H1 (cell line): ENCODE results near the gene AGER. TPM values are rescaled to one million over a fixed set of nuclear protein-coding genes. Genes with fewer than 3 reads are reported as not detected.

Experiments used
- CTCF ChIA-PET: fragments of 300-600 bp; sonication (Branson Sonifier 250); formaldehyde crosslinking; loops from one replicate; lab custom pipeline; 2021; ENCODE audit not compliant: partially characterized antibody; lab: Charles Lee
- POLR2A ChIA-PET: fragments of 300-600 bp; sonication (Branson Sonifier 250); formaldehyde crosslinking; loops from one replicate; lab custom pipeline; 2021; ENCODE audit warnings: inconsistent platforms; ENCODE audit not compliant: partially characterized antibody; lab: Charles Lee
- DNase-seq, 2 experiments: peaks; one replicate each; pipeline versions ENCODE4 v3.0.0 to v3.0.0-alpha.2; 2010 to 2022; ENCODE audit warnings: low spot score in 2 of 2, low read depth in 1 of 2, mixed read lengths in 1 of 2
- FAIRE-seq: peaks from 2 replicates; lab custom pipeline; 2011; peaks lifted over from hg19 to GRCh38; lab: Jason Lieb, UNC
- H2AFZ ChIP-seq: 2 replicates; pipeline ENCODE4 v1.8.1; 2012; ENCODE audit warnings: low read length, inconsistent platforms
- H2AK5ac ChIP-seq: 2 replicates; pipeline ENCODE4 v1.6.1; 2013; ENCODE audit warnings: low read depth, low read length
- H2BK120ac ChIP-seq: replicated peaks from 2 replicates; pipeline ENCODE3; 2013; ENCODE audit warnings: low read depth, low read length, inconsistent platforms
- H2BK12ac ChIP-seq: 2 replicates; pipeline ENCODE4 v1.6.1; 2013; ENCODE audit warnings: low read depth, low read length
- H2BK15ac ChIP-seq: 2 replicates; pipeline ENCODE4 v1.6.1; 2013; ENCODE audit warnings: low read length
- H2BK20ac ChIP-seq: 2 replicates; pipeline ENCODE4 v1.6.1; 2013; ENCODE audit warnings: low read length
- H2BK5ac ChIP-seq: 2 replicates; pipeline ENCODE4 v1.6.1; 2013; ENCODE audit warnings: low read depth, low read length
- H3K14ac ChIP-seq: 2 replicates; pipeline ENCODE4 v1.6.1; 2013; ENCODE audit warnings: inconsistent platforms; ENCODE audit not compliant: insufficient read length
- H3K18ac ChIP-seq: 2 replicates; pipeline ENCODE4 v1.6.1; 2013; ENCODE audit warnings: low read length; ENCODE audit errors: extremely low read depth
- H3K23ac ChIP-seq: 2 replicates; pipeline ENCODE4 v1.6.1; 2013; ENCODE audit warnings: inconsistent platforms; ENCODE audit not compliant: insufficient read length
- H3K23me2 ChIP-seq: 2 replicates; pipeline ENCODE4 v1.6.1; 2013; ENCODE audit warnings: low read depth, low read length
- H3K27ac ChIP-seq: 2 replicates; pipeline ENCODE4 v1.6.1; 2011; ENCODE audit warnings: low read depth, low read length, inconsistent platforms
- H3K27me3 ChIP-seq, 4 experiments: replicated peaks in 1 of 4; 1 replicate in 1 of 4; 2 replicates in 3 of 4; pipeline versions ENCODE4 v1.6.1 to v1.8.1; 2011 to 2013; ENCODE audit warnings: low read length in 3 of 4, mild to moderate bottlenecking in 3 of 4, inconsistent platforms in 2 of 4, mixed read lengths in 2 of 4, moderate library complexity in 1 of 4; ENCODE audit not compliant: control insufficient read depth in 3 of 4, insufficient read depth in 3 of 4; ENCODE audit errors: extremely low read depth in 1 of 4
- H3K36me3 ChIP-seq, 4 experiments: 2 replicates each; pipeline versions ENCODE4 v1.6.1 to v1.8.1; 2011 to 2013; ENCODE audit warnings: mild to moderate bottlenecking in 4 of 4, low read length in 3 of 4, moderate library complexity in 2 of 4, control low read depth in 1 of 4, inconsistent platforms in 1 of 4; ENCODE audit not compliant: insufficient read depth in 4 of 4, control insufficient read depth in 2 of 4
- H3K4ac ChIP-seq: replicated peaks from 2 replicates; pipeline ENCODE3; 2013; ENCODE audit warnings: low read length, low read depth, mixed read lengths, inconsistent platforms; ENCODE audit not compliant: insufficient read length
- H3K4me1 ChIP-seq, 4 experiments: replicated peaks in 1 of 4; 1 replicate in 1 of 4; 2 replicates in 3 of 4; pipeline versions ENCODE4 v1.6.1 to v1.8.1; 2011 to 2013; ENCODE audit warnings: low read length in 3 of 4, inconsistent platforms in 2 of 4, mixed read lengths in 1 of 4; ENCODE audit not compliant: insufficient read depth in 4 of 4, control insufficient read depth in 3 of 4
- H3K4me2 ChIP-seq, 2 experiments: 2 replicates each; pipeline versions ENCODE4 v1.6.1 to v1.8.1; 2011 to 2013; ENCODE audit warnings: low read depth in 2 of 2, low read length in 2 of 2, control low read depth in 1 of 2, inconsistent platforms in 1 of 2, mild to moderate bottlenecking in 1 of 2; ENCODE audit not compliant: insufficient read depth in 1 of 2
- H3K4me3 ChIP-seq, 4 experiments: fragments of 200-600, 300-600 bp in 1 of 4; sonication (generic), shearing (Covaris generic), sonication (Bioruptor Twin) in 1 of 4; 2 replicates each; pipeline versions ENCODE4 v1.5.1 to v1.8.1; 2011 to 2016; ENCODE audit warnings: low read length in 4 of 4, low read depth in 3 of 4, control low read depth in 2 of 4, inconsistent platforms in 2 of 4, mild to moderate bottlenecking in 2 of 4, mixed read lengths in 1 of 4, moderate library complexity in 1 of 4; ENCODE audit not compliant: insufficient read depth in 2 of 4; ENCODE audit errors: extremely low read depth in 1 of 4
- H3K56ac ChIP-seq: replicated peaks from 2 replicates; pipeline ENCODE3; 2013; ENCODE audit warnings: low read depth, mild to moderate bottlenecking, mixed read lengths, low read length, inconsistent platforms; ENCODE audit not compliant: insufficient read length
- H3K79me1 ChIP-seq: 2 replicates; pipeline ENCODE4 v1.6.1; 2013; ENCODE audit warnings: low read depth, low read length, control low read depth
- H3K79me2 ChIP-seq, 2 experiments: 2 replicates each; pipeline versions ENCODE4 v1.6.1 to v1.8.1; 2012 to 2013; ENCODE audit warnings: low read length in 2 of 2, mild to moderate bottlenecking in 2 of 2, inconsistent platforms in 1 of 2; ENCODE audit not compliant: insufficient read depth in 2 of 2, control insufficient read depth in 1 of 2
- H3K9ac ChIP-seq, 4 experiments: replicated peaks in 1 of 4; 1 replicate in 1 of 4; 2 replicates in 3 of 4; pipeline versions ENCODE4 v1.6.1 to v1.8.1; 2011 to 2013; ENCODE audit warnings: low read depth in 3 of 4, low read length in 3 of 4, control low read depth in 2 of 4, mild to moderate bottlenecking in 2 of 4, moderate library complexity in 2 of 4, inconsistent platforms in 1 of 4; ENCODE audit errors: extremely low read depth in 1 of 4
- H3K9me3 ChIP-seq, 2 experiments: 2 replicates each; pipeline versions ENCODE4 v1.6.1 to v1.8.1; 2012 to 2013; ENCODE audit warnings: mild to moderate bottlenecking in 2 of 2, moderate library complexity in 2 of 2, control low read depth in 1 of 2, inconsistent platforms in 1 of 2, low read depth in 1 of 2, low read length in 1 of 2, mixed read lengths in 1 of 2; ENCODE audit not compliant: insufficient read depth in 2 of 2
- H4K20me1 ChIP-seq, 2 experiments: replicated peaks in 1 of 2; 2 replicates each; pipeline versions ENCODE3 to v1.8.1; 2011 to 2013; ENCODE audit warnings: inconsistent platforms in 2 of 2, low read length in 2 of 2, mild to moderate bottlenecking in 1 of 2; ENCODE audit not compliant: insufficient read depth in 2 of 2, control insufficient read depth in 1 of 2
- H4K5ac ChIP-seq: 2 replicates; pipeline ENCODE4 v1.6.1; 2013; ENCODE audit warnings: low read length, low read depth, mixed read lengths, inconsistent platforms; ENCODE audit not compliant: insufficient read length
- H4K8ac ChIP-seq: 2 replicates; pipeline ENCODE4 v1.8.0; 2013; ENCODE audit warnings: mild to moderate bottlenecking, moderate library complexity, low read length, inconsistent platforms; ENCODE audit not compliant: insufficient read depth; ENCODE audit errors: extremely low read depth
- H4K91ac ChIP-seq: replicated peaks from 2 replicates; pipeline ENCODE3; 2013; ENCODE audit warnings: low read length, mixed read lengths, inconsistent platforms; ENCODE audit not compliant: insufficient read length
- GTF2F1 ChIP-seq: IDR thresholded peaks from 2 replicates; pipeline ENCODE4 v1.6.1; 2012; ENCODE audit warnings: low read depth, low read length, improper control_type of control experiment, borderline replicate concordance
- NRF1 ChIP-seq: IDR thresholded peaks from 2 replicates; pipeline ENCODE4 v1.6.1; 2011; ENCODE audit warnings: mild to moderate bottlenecking, low read depth, low read length, improper control_type of control experiment
- PHF8 ChIP-seq: fragments of 200-600 bp; sonication (generic); conservative IDR thresholded peaks from 2 replicates; pipeline ENCODE4 v1.7.1; 2012; ENCODE audit warnings: low read depth, mild to moderate bottlenecking, inconsistent platforms, low read length, moderate library complexity
- SIN3A ChIP-seq, 2 experiments: IDR thresholded peaks in 1 of 2; conservative IDR thresholded peaks in 1 of 2; 2 replicates each; pipeline ENCODE4 v1.6.1; 2011 to 2012; ENCODE audit warnings: low read length in 2 of 2, improper control_type of control experiment in 1 of 2, low read depth in 1 of 2, mild to moderate bottlenecking in 1 of 2
- WGBS, 2 experiments: shearing (Covaris generic) in 1 of 2; methylation state at CpG; one replicate each; pipeline versions ENCODE4 v1.1.6 to v1.1.7; 2013 to 2015; ENCODE audit warnings: low lambda C conversion rate in 2 of 2, mixed read lengths in 2 of 2, inconsistent platforms in 1 of 2, low coverage in 1 of 2, missing lambda C conversion rate in 1 of 2; ENCODE audit not compliant: insufficient replicate concordance in 2 of 2, insufficient coverage in 1 of 2, insufficient read length in 1 of 2; ENCODE audit errors: extremely low coverage in 1 of 2, missing lambda C conversion rate in 1 of 2; 5-methylcytosine and 5-hydroxymethylcytosine counted together
- polyA plus RNA-seq, 7 experiments: library from polyadenylated mRNA; depleted of rRNA in 3 of 7; stranded (reverse) in 5 of 7; unstranded in 2 of 7; fragments of >200 nt in 5 of 7; fragments of 200-250 nt in 2 of 7; gene quantifications; 1 replicate in 5 of 7; 2 replicates in 1 of 7; 4 replicates in 1 of 7; pipeline versions ENCODE4 v1.2.1 to v1.2.3, GENCODE V29; 2011 to 2013; ENCODE audit warnings: missing spikeins in 2 of 7, mixed read lengths in 2 of 7
- total RNA-seq: library from RNA; stranded (reverse); fragmentation: NEBNext Ultra II Directional; extraction: Animal tissue kit (Norgen Biotek cat#: 25700); gene quantifications from 2 replicates; pipeline ENCODE4 v1.2.1, GENCODE V29; 2021
- TF ChIP-seq, protein P1 (sequence below): IDR thresholded peaks from 2 replicates; pipeline ENCODE4 v1.6.1; 2011; ENCODE audit warnings: low read length, improper control_type of control experiment

The AGER gene
- total and polyA plus RNA-seq, 2 of the 8 experiments (the other 6 are each of a cell fraction or from before 2014, with no cell fraction given): 3.8 to 10.9 TPM

DNA sequence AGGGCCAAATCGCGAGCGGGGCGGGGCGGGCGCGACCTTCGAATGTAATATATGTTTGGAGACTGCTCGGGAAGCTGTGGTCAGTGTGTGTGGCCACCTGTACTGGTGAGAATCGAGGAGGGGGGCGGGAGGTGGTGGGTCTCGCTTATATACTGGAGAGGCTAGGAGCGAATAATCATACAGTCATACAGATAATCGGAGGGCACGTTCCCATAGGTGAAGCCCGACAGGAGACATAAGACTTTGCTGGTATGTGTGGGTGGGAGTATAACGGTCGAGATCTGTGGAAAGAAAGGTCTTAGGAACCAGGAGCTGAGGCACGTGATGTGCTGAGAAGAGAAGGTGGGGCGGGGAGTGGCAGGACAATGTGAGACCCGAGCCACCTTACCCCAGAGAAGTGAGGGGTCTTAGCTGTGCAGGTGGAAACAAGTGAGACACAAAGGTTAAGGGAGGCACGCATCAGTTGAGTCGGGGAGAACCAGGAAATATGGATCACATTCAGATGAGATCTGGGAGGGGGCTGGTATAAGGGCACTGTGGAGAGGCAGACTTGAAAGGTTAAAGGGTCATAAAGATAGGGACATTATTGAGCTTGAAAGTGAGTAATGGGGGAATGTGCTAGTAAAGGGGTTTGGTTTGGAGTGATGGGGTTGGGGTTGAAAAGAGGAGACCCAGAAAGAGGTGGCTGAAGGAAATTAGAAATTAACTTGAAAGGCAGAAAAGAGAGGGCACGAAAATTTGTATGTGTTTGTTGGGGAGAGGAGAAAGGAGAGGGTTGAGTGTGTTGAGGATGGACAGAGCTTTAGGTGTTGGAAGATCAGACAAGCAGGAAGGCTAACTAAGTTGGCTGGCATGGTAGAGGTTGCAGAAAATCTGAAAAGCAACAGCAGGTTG, 5.3 kb downstream of the AGER start:
- Histone ChIP-seq H4K5ac (no peak overlapping the region), H3K36me3 (peaks cover 4 to 27% (median 19%) of the 10 kb centered on the region in 4 experiments; a peak in 7 of 8 replicates), H3K27ac (peak overlapping the region; percentile 68), H3K4ac (no peak overlapping the region), H4K20me1 (peaks cover 3 to 6% of the 10 kb centered on the region in 2 experiments), H3K79me1 (peaks cover 9% of the 10 kb centered on the region; the same call in 1 of the 2 replicates), H2BK5ac (no peak overlapping the region; the same call in 1 of the 2 replicates), H2AFZ (no peak overlapping the region), H2BK12ac (0 out of 2 replicates have a peak overlapping the region, but pooled peaks have one; percentile 32), H3K4me3 (peak overlapping the region; percentile 91 to 99 (median 95)), H4K8ac (no peak overlapping the region), H4K91ac (peak overlapping the region; percentile 4), H3K56ac (no peak overlapping the region), H3K9me3 (no peaks in the 10 kb centered on the region), H3K4me1 (peaks cover 5 to 14% (median 6%) of the 10 kb centered on the region in 4 experiments; a peak in 6 of 7 replicates), H3K18ac (peak overlapping the region; percentile 44; the same call in 1 of the 2 replicates), H3K4me2 (peak overlapping the region; percentile 99 to 100), H2AK5ac (peak overlapping the region; percentile 69), H3K23me2 (peaks cover 26% of the 10 kb centered on the region), H3K14ac (no peak overlapping the region), H3K79me2 (peaks cover 13 to 32% of the 10 kb centered on the region in 2 experiments), H2BK120ac (no peak overlapping the region), H3K27me3 (no peaks in the 10 kb centered on the region; a peak in 1 of 7 replicates), H3K23ac (no peak overlapping the region), H3K9ac (peak overlapping the region; percentile 56 to 87 (median 76)), H2BK15ac (peak overlapping the region; percentile 20; the same call in 1 of the 2 replicates), H2BK20ac (no peak overlapping the region)
- 6 to 100% methylated on average over 1 to 24 of the region's 24 CpGs for WGBS, 2 experiments
- POLR2A ChIA-PET: interaction anchor here (1.1 to 7.9 kb wide), 7 partner anchors 9 to 352 kb away, joined by 3 to 194 read pairs (median 5); partner anchors contain the start of genes ATF6B, EGFL8, FKBPL and GPSM3
- no peak for FAIRE-seq
- CTCF ChIA-PET: interaction anchor here (0.8 to 2.7 kb wide), 3 partner anchors 12 to 60 kb away, joined by 3 to 7 read pairs (median 4); partner anchors contain the start of gene PBX2
- TF ChIP-seq, protein P1, sequence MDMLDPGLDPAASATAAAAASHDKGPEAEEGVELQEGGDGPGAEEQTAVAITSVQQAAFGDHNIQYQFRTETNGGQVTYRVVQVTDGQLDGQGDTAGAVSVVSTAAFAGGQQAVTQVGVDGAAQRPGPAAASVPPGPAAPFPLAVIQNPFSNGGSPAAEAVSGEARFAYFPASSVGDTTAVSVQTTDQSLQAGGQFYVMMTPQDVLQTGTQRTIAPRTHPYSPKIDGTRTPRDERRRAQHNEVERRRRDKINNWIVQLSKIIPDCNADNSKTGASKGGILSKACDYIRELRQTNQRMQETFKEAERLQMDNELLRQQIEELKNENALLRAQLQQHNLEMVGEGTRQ: peak; percentile 45; the same call in 1 of the 2 replicates
- TF ChIP-seq NRF1: no peak
- no peak for TF ChIP-seq GTF2F1
- TF ChIP-seq SIN3A (conservative IDR thresholded peaks at IDR 0.05 in 1 of 2, IDR thresholded peaks at IDR 0.05 in 1 of 2; ENCODE audit: low read depth in 1 of 2, low read length in 2 of 2): 0 out of 4 replicates have a peak, but pooled peaks of 1 of the 2 experiments have one; percentile 12
- 0 out of 2 replicates have a peak, but pooled peaks have one; percentile 28 for TF ChIP-seq PHF8
- DNase-seq: no peak
